GM04504 (cell line): Measurements from ENCODE around the gene SPON1.
"Not testable (repeated sequence)": the region's sequence is repeated elsewhere in the genome, so short reads cannot be mapped to it uniquely, and the experiment has no call there.

Source experiments
- DNase-seq: peaks from one replicate; pipeline ENCODE4 v3.0.0-alpha.2; 2012; ENCODE audit warnings: low read depth

The SPON1 gene

DNA sequence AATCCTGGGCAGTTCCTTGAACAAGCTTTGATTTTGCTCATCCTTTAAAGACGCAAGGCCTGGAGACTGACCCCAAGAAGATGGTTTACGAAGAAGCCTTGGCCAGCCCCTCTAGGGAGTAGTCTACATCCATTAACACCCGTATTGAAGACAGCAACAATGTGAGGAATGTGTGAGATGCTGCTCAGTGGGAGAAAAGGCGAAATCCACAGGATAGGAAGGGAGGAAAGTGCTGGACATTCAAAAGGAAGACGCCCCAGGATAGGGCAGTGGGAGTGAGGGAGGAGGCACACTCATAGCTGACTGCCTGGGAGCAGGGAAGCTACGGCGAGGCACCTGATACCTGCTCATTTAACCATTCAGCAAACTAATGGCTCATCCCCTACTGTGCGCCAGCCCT, 282.4 kb downstream of the SPON1 start:
- DNase-seq, result no peak

DNA sequence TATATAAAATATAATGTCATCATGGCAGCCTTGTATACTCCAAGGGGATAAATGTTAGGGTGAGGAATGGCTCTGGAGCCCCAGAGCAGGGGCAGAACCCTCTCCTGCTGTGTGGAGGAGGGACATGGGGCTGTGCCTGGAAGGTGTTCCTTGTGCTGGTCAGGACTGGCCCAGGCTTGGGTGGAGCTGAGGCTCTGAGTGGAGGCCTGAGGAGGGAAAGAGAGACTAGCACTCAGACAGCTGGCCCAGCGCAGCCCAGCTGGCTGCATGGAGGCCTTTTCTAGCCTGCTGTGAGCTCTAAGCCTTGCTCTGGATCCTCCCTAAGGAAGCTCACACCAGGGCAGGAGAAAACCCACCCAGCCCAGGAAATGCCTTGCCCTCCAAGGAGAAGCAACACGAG, 282.9 kb downstream of the SPON1 start:
- DNase-seq, result no peak

DNA sequence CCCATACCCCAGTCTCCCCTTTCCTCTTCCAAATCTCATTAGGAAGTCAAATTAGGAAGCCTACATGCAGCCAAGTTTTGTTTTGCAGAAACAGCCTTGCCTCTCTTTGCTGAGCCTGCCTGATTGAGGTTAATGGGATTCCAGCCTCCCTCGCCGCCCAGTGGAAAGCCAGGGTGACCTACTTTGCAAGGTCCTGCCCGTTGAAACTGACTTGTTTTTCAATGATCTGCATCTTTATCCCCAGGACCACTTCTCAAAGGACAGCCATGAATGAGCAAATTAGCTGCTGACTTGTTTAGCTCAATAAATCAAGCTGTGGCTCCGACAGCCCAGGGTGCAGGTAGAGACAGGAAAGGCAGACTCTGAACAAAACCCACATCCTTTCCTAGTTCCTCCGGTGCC, 286.1 kb downstream of the SPON1 start:
- no peak for DNase-seq

DNA sequence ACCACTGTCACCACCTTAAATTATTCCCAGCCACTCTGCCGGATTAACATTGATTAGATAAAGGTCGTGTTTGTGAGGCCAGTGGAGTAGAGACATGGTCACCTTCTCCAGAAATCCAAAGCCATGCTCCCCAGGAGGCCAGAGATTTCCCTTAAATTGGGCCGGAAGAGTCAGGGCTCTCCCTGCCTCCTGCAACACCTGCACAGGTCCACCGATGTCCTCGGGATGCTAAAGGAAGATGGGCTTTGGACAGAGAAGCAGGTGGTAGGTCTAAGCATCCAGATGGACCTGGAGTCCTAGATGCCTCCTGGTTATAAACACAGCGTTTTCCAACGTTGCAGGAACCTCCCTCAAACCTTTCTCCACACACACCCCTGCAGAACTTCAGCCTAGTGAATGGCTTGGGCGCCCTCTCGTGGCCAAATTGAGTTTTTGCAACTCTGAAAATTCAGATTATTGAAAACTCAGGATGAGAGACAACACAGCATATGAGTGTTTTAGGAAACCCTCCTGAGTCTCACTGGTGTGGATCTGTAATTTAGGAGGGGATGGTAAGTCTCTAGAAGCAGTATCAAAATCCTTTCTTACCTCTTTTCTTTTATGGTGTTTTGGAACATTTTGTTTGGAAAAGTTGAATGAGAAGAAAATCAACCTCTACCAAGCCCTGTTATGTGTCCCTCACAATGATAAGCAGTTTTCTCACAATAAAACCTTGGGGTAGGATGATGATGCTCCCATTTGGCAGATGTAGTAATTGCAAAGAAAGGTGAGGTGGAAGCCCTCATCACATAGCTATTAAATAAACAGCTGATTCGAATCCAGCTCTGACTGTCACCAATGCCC, 286.8 kb downstream of the SPON1 start:
- no peak for DNase-seq

DNA sequence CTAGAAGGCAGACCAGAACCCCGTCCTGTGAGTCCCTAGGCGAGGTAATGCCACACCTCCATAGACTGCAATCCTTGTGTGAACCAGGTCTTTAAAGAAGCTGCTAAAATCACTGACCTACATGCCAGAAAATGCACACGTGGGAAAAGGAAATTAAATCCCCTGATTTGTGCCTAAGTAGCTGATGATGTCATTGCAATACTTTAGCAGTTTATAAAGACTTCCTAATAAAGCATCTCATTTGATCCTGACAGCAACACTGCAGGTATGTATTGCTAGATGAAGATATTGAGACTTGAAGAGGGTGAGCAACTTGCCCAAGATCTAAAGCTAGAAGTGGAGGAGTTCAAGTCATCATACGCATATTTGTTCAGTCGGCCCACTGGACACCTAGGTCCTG, 289.2 kb downstream of the SPON1 start:
- no peak for DNase-seq

DNA sequence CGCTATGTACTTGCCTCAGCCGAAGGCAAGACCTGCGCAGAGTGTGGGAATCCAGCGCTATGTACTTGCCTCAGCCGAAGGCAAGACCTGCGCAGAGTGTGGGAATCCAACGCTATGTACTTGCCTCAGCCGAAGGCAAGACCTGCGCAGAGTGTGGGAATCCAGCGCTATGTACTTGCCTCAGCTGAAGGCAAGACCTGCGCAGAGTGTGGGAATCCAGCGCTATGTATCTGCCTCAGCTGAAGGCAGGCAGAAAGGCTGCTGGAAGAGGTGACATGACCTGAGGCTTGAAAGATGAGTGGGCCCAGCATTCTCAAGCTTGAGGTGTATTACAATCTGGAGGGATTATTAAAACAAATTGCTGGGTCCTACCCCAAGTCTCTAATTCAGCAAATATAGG, 290.0 kb downstream of the SPON1 start:
- not testable (repeated sequence) for DNase-seq

DNA sequence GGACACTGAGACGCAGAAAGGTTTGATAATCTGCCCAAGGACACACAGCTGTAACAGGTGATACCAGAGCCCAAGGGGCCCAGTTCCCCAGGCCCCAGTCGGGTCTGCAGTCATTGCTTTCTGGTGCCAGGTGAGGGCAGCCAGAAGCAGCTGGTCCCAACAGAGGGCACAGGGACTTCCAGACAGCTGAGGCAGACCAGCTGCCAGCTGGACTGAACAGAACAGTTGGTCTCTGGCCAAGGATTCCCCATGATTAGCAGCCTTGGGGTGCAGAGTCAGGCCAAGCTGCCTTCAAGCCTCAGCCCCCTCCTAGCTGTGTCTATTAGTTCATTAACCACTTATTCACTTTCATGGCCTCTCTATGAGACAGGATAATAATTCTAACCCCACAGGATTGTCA, 290.9 kb downstream of the SPON1 start:
- DNase-seq, result no peak

DNA sequence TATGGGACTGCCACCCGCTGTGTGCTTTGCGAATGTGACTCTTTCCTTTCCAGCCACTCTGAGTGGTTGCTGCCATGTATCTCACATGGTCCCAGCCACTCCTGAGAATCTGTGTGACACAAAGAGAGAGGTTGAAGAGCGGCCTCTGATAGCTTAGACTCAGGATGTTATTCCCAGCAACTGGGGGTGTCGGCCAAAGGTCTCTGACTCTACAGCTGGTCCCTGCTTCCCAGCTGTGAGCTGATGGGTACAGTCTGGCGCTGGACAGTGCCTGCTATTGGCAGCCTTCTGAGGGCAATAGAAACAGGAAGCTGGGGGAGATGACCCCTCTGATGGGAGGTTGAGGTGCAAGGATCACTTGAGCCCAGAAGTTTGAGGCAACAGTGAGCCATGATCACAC, 291.3 kb downstream of the SPON1 start:
- DNase-seq, result no peak

DNA sequence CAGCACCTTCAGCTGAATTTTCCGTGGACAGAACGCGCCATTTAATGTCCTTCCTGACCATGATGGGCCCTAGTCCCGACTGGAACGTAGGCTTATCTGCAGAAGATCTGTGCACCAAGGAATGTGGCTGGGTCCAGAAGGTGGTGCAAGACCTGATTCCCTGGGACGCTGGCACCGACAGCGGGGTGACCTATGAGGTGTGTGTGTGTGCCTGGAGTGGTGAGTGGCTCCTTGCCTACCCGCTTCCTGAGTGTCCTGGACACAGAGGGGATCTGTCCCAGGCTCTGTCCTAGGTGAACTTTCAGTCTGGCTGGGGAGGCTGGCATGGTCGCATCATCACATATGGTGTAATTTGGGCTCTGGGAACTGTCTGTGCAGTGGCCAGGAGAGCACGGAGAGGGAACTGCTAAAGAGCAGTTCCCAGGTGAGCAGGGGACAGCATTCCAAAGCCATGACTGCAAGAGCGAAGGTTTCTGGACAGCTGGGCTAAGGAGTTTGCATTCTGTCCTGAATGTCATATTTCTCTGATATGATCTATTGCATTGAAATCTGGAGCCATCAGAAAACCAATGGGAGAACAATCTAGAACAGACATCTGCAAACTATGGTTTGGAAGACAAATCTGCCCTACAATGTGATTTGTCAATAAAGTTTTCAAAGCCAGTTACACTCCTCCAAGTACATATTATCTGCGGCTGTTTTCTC, 292.2 kb downstream of the SPON1 start:
- no peak for DNase-seq

DNA sequence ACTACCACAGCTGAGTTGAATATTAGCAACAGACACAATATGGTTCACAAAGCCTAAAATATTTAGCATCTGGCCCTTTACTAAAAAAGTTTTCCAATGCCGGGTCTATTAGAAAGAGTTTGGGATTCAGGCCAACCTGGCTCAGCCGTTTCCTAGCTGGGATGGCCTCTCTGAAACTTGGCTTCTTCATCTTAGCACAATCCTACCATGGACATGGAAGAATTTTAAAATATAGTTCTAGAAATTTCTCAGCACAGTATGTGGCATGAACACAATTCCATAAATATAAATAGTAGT, 292.7 kb downstream of the SPON1 start:
- no peak for DNase-seq

DNA sequence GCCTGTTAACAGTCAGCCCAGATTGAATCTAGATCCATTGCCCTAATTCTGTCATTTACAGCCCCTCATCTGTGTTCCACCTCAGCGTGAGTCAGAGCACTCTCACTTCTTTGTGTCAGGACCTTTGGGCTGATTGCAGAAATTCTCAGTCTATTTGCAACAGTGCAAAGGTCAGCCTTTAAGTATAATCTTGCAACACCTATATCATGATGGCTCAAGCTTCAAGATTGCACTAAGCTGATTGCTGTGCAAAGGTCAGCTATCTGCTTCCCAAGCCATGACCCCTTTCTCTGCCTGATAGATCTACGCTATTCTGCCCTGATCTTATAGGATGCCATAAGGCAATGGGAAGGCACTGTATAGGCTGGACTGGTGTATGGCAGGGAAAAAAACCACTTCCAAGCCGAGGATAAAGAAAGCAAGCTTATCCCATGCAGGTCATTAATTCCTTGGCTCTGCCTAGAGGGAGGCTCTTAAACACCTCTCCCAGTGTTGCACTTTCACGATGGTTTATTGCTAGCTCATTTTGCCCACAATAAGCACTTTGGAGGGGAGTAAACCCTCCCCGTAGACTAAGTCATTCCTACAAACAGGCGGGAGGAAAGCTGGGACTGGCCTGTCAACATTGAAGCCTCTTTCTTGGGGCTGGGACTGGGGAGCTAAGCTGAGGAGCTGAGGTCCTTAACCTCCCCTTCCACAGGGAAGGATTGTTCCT, 295.9 kb downstream of the SPON1 start:
- DNase-seq, result no peak

DNA sequence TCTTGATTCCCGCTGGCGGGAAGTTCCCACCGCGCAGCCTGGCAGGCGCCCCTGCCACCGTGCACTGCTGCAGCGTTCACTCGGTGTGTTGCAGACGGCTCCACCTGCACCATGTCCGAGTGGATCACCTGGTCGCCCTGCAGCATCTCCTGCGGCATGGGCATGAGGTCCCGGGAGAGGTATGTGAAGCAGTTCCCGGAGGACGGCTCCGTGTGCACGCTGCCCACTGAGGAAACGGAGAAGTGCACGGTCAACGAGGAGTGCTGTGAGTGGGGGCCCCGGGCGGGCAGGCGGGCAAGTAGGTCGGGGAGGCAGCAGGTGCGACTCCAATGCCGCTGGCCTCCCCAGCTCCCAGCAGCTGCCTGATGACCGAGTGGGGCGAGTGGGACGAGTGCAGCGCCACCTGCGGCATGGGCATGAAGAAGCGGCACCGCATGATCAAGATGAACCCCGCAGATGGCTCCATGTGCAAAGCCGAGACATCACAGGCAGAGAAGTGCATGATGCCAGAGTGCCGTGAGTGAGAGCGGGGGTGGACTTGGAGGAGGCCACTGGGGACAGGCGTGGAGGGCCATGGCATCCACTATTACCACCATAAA, 296.8 kb downstream of the SPON1 start:
- DNase-seq, result no peak

DNA sequence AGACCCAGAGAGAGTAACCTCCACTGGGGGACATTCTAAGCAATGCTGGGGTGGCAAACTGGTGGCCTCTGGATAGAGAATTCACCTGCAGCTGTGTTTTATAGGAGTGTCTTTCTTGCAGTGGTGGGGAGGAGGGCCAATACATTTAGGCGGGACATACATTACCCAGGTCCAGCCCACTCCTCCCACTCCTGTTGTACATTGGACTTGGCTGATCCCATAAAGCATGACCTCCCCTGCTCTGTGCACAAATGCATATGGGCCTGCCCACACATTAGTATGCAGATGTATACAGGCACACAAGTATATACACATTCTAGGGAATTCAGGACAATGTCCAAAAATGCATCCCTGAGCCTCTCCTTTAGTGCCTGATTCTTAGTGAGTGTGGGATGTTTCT, 297.4 kb downstream of the SPON1 start:
- DNase-seq, result no peak

DNA sequence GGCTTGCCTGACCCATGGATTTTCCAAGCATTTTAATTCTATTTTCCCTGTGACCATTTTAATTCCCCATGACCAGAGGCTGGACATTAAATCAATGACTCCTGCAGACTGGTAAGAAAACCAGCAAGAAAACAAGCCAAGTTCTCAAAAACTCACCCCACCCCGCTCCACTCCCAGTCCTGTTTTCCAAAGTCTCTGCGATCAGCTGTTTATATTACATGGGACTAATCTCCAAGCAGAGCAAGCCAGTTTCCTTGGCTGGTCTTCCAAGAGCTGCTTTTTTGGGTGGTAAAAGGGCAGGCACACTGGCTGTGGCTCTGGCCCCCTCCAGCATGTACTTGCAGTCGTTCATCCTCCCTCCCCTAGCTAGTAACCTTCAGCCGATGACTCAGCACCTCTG, 298.5 kb downstream of the SPON1 start:
- DNase-seq, result no peak

DNA sequence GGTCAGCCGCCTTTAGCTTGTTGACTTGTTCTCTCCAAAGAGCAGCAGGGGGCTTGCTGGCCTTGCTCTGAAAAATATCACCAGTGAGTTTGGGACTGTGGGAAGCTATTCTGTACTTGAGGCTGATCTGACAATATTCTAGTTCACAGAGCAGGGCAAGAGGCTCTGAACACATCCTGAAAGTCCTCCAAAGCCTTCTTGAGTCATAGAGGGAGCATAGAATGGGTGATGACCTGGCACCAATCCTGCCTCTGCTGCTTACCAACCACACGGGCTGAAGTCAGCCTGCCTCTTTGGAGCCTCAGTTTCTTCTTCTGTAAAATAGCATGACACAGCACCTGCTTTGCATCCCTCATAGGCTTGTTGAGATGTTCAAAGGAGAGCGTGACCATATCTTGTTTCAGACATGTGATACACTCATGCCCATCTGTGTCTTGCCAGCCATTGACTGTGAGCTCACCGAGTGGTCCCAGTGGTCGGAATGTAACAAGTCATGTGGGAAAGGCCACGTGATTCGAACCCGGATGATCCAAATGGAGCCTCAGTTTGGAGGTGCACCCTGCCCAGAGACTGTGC, 299.8 kb downstream of the SPON1 start:
- no peak for DNase-seq

DNA sequence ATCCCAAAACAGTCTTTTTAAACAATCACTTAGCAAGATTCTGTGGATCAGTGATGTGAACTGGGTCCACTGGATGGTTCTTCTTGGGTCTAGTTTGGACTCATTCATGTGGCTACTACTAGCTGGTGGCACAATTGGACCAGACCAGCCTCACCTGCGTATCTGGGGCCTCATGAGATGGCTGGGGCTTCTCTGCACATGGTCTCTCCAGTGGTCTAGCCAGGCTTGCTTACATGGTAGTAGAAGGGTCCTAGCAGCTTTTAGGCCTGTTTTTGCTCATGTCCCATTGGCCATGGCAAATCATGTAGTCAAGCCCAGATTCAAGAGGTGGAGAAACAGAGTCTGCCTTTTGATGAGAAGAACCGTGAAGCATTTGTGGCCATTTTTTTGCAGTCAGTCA, 302.4 kb downstream of the SPON1 start:
- DNase-seq, result no peak

DNA sequence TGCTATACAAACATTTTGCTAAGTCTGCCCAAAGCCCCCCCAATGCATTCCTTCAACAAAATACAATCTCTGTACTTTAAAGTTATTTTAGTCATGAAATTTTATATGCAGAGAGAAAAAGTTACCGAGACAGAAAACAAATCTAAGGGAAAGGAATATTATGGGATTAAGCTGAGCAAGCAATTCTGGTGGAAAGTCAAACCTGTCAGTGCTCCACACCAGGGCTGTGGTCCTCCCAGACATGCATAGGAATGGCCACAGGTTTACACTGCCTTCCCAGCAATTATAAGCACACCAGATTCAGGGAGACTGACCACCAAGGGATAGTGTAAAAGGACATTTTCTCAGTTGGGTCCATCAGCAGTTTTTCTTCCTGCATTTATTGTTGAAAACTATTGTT, 304.1 kb downstream of the SPON1 start:
- DNase-seq, result no peak

DNA sequence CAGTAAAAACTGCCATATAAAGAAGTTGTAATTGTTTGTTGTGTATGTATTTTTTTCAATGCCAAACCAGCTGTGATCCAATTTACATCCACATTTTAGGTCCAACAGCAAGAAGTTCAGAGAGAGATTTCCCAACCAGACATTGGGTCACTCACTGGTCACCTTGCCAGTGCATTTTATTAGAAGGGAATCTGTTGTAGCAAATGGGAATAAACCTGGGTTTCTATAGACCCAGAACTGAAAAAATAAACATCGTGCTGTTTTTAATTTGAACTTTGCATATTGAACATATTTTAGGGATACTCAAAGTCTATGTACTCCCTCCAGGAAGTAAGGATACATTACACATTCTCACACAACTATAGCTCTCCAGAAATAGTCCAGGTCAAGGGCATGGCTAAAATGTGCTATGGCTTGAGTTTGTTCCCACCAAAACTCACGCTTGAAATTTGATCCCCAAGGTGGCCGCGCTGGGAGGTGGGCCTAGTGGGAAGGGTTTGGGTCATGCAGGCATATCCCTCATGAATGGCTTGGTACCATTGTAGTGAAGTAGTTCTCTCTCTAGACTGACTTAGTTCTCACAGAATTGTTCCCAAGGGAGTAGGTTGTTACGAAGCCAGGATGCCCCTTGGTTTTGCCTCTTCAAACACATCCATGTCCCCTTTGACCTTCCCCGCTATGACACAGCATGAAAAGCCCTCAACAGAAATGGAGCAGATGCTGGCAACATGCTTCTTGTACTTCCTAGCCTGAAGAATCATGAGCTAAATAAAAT, 305.5 kb downstream of the SPON1 start:
- DNase-seq, result no peak

DNA sequence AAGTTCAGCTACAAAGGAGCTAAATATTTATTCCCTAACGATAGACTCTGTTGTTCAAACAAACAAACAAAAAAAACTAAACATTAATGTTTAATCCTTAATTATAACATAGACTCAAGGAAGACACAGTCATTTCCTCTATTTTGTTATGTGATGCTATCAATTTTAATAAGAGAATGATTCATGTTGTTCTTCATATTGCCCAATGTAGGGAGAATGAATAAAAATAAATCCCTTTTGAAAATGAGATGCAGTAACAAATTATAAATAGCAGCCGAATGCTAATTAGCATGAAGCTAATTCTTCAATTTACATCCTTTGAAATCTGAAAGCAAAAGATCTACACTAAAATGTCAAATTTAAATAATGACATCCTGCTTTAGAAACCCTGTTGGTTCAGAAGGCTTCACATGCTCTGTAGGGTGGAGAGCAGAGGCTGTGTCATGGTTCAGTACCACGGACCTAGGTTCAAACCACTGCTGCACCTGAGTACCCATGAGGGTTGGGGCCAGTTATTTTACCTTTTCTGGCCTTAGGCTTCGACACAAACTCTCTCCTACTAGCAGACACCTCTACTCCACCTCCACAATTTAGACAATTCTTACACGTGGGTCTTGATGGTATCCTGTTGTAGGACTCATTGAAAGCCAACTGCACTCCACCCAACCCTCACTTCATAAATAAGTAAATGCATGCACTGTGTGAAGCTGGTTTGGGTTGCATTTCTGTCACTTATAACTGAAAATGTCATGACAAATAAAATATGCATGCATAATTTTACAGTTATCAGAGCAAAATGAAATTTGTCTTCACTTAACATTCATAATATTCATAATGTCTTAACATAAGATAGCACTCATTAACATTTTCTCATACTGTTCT, 307.4 kb downstream of the SPON1 start:
- DNase-seq, result no peak

DNA sequence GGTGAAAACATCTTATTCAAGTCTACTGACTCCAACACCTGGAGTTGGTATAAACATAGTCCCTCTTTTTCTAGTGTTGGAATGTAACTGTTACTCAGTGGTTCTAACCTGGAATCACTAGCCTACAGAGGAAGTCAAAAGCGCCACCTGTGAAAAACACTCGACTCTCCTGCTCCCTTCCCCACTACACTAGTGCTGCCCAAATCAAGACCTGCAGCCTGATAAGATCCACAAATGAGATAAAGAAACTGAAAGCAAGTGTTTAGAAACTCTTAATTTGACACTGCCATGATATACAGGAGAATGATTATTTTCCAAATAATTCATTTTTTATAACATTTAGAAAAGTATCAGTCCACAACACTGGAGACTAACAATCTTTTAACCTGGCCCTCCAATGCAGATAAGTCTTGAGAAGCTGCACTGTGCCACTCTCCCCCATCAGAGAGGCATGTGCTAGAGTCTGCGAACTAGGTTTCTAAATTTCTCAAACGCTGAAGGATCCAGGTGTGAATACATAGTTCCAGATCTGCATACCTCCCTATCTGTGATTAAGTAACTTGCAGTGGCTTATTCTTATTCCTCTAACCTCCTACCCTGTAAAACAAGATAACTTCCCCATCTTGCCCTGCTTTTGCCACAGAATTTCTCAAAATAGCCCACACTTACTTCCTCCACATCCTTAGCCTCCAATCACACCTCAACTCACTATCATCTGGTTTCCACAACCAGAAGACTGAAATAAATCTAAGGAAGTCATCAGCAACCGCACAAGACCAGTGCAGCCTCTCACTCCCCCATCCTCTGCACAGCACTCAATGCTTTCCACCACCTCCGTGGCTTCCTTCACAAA, 308.4 kb downstream of the SPON1 start:
- DNase-seq, result no peak
